Measurements from ENCODE around the gene SPZ1. TPM values are rescaled to one million over a fixed set of nuclear protein-coding genes. Genes with fewer than 3 reads are reported as not detected.

Gene SPZ1
- total RNA-seq, 1 experiment from 2014 or later, result not detected

- H3K9me3 ChIP-seq (ENCODE audit: control insufficient read depth in 1 of 2, insufficient read depth in 1 of 2, low read depth in 1 of 2, low read length in 2 of 2), result no peaks in the 10 kb centered on the region
- BruUV-seq (replicated peaks), result no TSS peak
- no peak for DNase-seq (ENCODE audit: low read depth, low spot score)
- intact Hi-C loops (cut with micrococcal nuclease), result no loop called here
- ChIA-PET CTCF (no interaction called here), POLR2A (no interaction called here), RAD21 (ENCODE audit: low non-redundant PET in 1 of 2, low total read pairs in 2 of 2, uncharacterized antibody in 2 of 2, unreplicated experiment in 2 of 2) (no interaction called here)
- no peak overlapping the region for H3K27ac ChIP-seq (ENCODE audit: low read depth, low read length)
- H3K9ac ChIP-seq (ENCODE audit: low read length), result no peak overlapping the region
- H3K27me3 ChIP-seq (ENCODE audit: insufficient read depth, low read length), result peaks cover 14% of the 10 kb centered on the region; the same call in 1 of the 2 replicates
- H3K36me3 ChIP-seq (ENCODE audit: control insufficient read depth in 1 of 2, insufficient read depth in 2 of 2, low read length in 2 of 2), result no peaks in the 10 kb centered on the region
- H2AFZ ChIP-seq (ENCODE audit: low read depth, low read length, poor library complexity, severe bottlenecking), result no peak overlapping the region
- H3K79me2 ChIP-seq (ENCODE audit: insufficient read depth, low read length), result no peaks in the 10 kb centered on the region
- no peak overlapping the region for H3K4me2 ChIP-seq (ENCODE audit: low read length)
- no peak for TF ChIP-seq FOSL1 (IDR thresholded peaks at IDR 0.05; ENCODE audit: low read depth)
- H3K9me2 ChIP-seq (ENCODE audit: insufficient read depth), result 0 out of 2 replicates have a peak, but pooled peaks cover 3% of the 10 kb centered on the region
- no peak overlapping the region for H3K4me3 ChIP-seq (replicated peaks in 1 of 2; ENCODE audit: low read depth in 1 of 2, low read length in 2 of 2)
- no peaks in the 10 kb centered on the region for H4K20me1 ChIP-seq (ENCODE audit: insufficient read depth)
- ATAC-seq, result no peak
- no peaks in the 10 kb centered on the region for H3K4me1 ChIP-seq (ENCODE audit: control insufficient read depth in 1 of 2, insufficient read depth in 2 of 2, low read length in 2 of 2)
These were observed 5.1 kb downstream of the SPZ1 start for GRCh38 chr5:80324912-80325311.

GRCh38 chr5:80326468-80326867, 6.7 kb downstream of the SPZ1 start:
- BruUV-seq (replicated peaks), result no TSS peak
- intact Hi-C loops (cut with micrococcal nuclease), result no loop called here
- RAD21 ChIA-PET (ENCODE audit: low non-redundant PET in 1 of 2, low total read pairs in 2 of 2, uncharacterized antibody in 2 of 2, unreplicated experiment in 2 of 2), result no interaction called here

More at GRCh38 chr5:80326468-80326867, 6.7 kb downstream of the SPZ1 start:
- H3K27ac ChIP-seq (ENCODE audit: low read depth, low read length), result no peak overlapping the region
- H3K27me3 ChIP-seq (ENCODE audit: insufficient read depth, low read length), result no peaks in the 10 kb centered on the region
- H4K20me1 ChIP-seq (ENCODE audit: insufficient read depth), result no peaks in the 10 kb centered on the region
- H3K4me1 ChIP-seq (ENCODE audit: control insufficient read depth in 1 of 2, insufficient read depth in 2 of 2, low read length in 2 of 2), result no peaks in the 10 kb centered on the region
- ChIA-PET POLR2A (no interaction called here), CTCF (no interaction called here)
- H3K4me2 ChIP-seq (ENCODE audit: low read length), result no peak overlapping the region
- H3K36me3 ChIP-seq (ENCODE audit: control insufficient read depth in 1 of 2, insufficient read depth in 2 of 2, low read length in 2 of 2), result no peaks in the 10 kb centered on the region
- H3K9ac ChIP-seq (ENCODE audit: low read length), result no peak overlapping the region
- ATAC-seq, result no peak
- no peaks in the 10 kb centered on the region for H3K79me2 ChIP-seq (ENCODE audit: insufficient read depth, low read length)
- H2AFZ ChIP-seq (ENCODE audit: low read depth, low read length, poor library complexity, severe bottlenecking), result no peak overlapping the region
- 0 out of 2 replicates have a peak, but pooled peaks cover 3% of the 10 kb centered on the region for H3K9me2 ChIP-seq (ENCODE audit: insufficient read depth)
- no peak overlapping the region for H3K4me3 ChIP-seq (replicated peaks in 1 of 2; ENCODE audit: low read depth in 1 of 2, low read length in 2 of 2)
- DNase-seq (ENCODE audit: low read depth, low spot score), result no peak
- TF ChIP-seq CTCF (IDR thresholded peaks at IDR 0.05 in 2 of 3, conservative IDR thresholded peaks at IDR 0.05 in 1 of 3; ENCODE audit: borderline replicate concordance in 1 of 3, insufficient read depth in 1 of 3, low read depth in 2 of 3, low read length in 2 of 3), result no peak
- no peak for TF ChIP-seq CBX3 (IDR thresholded peaks at IDR 0.05; ENCODE audit: low read depth)
- TF ChIP-seq ZBTB33 (IDR thresholded peaks at IDR 0.05; ENCODE audit: extremely low read depth, insufficient replicate concordance, low read length), result no peak
- no peak for TF ChIP-seq EGR1 (IDR thresholded peaks at IDR 0.05; ENCODE audit: low read depth)
- TF ChIP-seq POLR2AphosphoS5 (IDR thresholded peaks at IDR 0.05; ENCODE audit: low read depth, low read length), result no peak
- TF ChIP-seq REST (IDR thresholded peaks at IDR 0.05; ENCODE audit: low read depth), result no peak
- no peak for TF ChIP-seq MAX (IDR thresholded peaks at IDR 0.05)
- no peaks in the 10 kb centered on the region for H3K9me3 ChIP-seq (ENCODE audit: control insufficient read depth in 1 of 2, insufficient read depth in 1 of 2, low read depth in 1 of 2, low read length in 2 of 2)

All from HCT116 (cell line).